ENCODE measurements around the gene STAMBPL1.
"Not testable (repeated sequence)": the region's sequence is repeated elsewhere in the genome, so short reads cannot be mapped to it uniquely, and the experiment has no call there.

Gene STAMBPL1

GRCh38 chr10:88879534-88880281, at the start of gene STAMBPL1:
STAMBPL1 (plus strand) TSS chr10:88880245; CDS start chr10:88901709, 21,464 bp downstream.
- FAIRE-seq, result no peak

GRCh38 chr10:88830643-88831268, 49.3 kb upstream of the STAMBPL1 start:
- FAIRE-seq, result no peak

- FAIRE-seq, result no peak
Measured at GRCh38 chr10:88831709-88832108, 48.3 kb upstream of the STAMBPL1 start.

GRCh38 chr10:88832376-88832775, 47.7 kb upstream of the STAMBPL1 start:
- peak; percentile 90 for FAIRE-seq

GRCh38 chr10:88833156-88833555, 46.9 kb upstream of the STAMBPL1 start:
- no peak for FAIRE-seq

- no peak for FAIRE-seq
Measured at GRCh38 chr10:88833723-88834122, 46.3 kb upstream of the STAMBPL1 start.

- peak; percentile 86 for FAIRE-seq
Measured at GRCh38 chr10:88835096-88835909, 44.7 kb upstream of the STAMBPL1 start.

GRCh38 chr10:88835910-88836221, 44.2 kb upstream of the STAMBPL1 start:
- no peak for FAIRE-seq

GRCh38 chr10:88837632-88838031, 42.4 kb upstream of the STAMBPL1 start:
- not testable (repeated sequence) for FAIRE-seq

- FAIRE-seq, result no peak
Measured at GRCh38 chr10:88838766-88839350, 41.2 kb upstream of the STAMBPL1 start.

GRCh38 chr10:88840104-88840503, 39.9 kb upstream of the STAMBPL1 start:
- no peak for FAIRE-seq

GRCh38 chr10:88840881-88841280, 39.2 kb upstream of the STAMBPL1 start:
- no peak for FAIRE-seq

GRCh38 chr10:88841316-88842111, 38.5 kb upstream of the STAMBPL1 start:
- FAIRE-seq, result no peak

- FAIRE-seq, result no peak
Measured at GRCh38 chr10:88843171-88843570, 36.9 kb upstream of the STAMBPL1 start.

- FAIRE-seq, result no peak
Measured at GRCh38 chr10:88848499-88848898, 31.5 kb upstream of the STAMBPL1 start.

- FAIRE-seq, result no peak
Measured at GRCh38 chr10:88849234-88849633, 30.8 kb upstream of the STAMBPL1 start.

GRCh38 chr10:88850712-88851111, 29.3 kb upstream of the STAMBPL1 start:
- no peak for FAIRE-seq

GRCh38 chr10:88851706-88852105, 28.3 kb upstream of the STAMBPL1 start, which contains the start of gene ANKRD22:
ANKRD22 (minus strand) TSS chr10:88851844; CDS start chr10:88851607, 237 bp downstream.
- FAIRE-seq, result no peak

GRCh38 chr10:88852327-88852726, 27.7 kb upstream of the STAMBPL1 start:
- no peak for FAIRE-seq

GRCh38 chr10:88853155-88853881, 26.7 kb upstream of the STAMBPL1 start:
- no peak for FAIRE-seq

GRCh38 chr10:88854684-88855083, 25.4 kb upstream of the STAMBPL1 start:
- FAIRE-seq, result no peak

- no peak for FAIRE-seq
Measured at GRCh38 chr10:88857831-88858230, 22.2 kb upstream of the STAMBPL1 start.
